ENCODE measurements around the gene PRRT1. TPM values are rescaled to one million over a fixed set of nuclear protein-coding genes. Genes with fewer than 3 reads are reported as not detected.

PRRT1 gene
- total RNA-seq, 6 donors from 2014 or later: 0.69 to 6.3 (median 0.98) TPM; not detected in 1

DNA sequence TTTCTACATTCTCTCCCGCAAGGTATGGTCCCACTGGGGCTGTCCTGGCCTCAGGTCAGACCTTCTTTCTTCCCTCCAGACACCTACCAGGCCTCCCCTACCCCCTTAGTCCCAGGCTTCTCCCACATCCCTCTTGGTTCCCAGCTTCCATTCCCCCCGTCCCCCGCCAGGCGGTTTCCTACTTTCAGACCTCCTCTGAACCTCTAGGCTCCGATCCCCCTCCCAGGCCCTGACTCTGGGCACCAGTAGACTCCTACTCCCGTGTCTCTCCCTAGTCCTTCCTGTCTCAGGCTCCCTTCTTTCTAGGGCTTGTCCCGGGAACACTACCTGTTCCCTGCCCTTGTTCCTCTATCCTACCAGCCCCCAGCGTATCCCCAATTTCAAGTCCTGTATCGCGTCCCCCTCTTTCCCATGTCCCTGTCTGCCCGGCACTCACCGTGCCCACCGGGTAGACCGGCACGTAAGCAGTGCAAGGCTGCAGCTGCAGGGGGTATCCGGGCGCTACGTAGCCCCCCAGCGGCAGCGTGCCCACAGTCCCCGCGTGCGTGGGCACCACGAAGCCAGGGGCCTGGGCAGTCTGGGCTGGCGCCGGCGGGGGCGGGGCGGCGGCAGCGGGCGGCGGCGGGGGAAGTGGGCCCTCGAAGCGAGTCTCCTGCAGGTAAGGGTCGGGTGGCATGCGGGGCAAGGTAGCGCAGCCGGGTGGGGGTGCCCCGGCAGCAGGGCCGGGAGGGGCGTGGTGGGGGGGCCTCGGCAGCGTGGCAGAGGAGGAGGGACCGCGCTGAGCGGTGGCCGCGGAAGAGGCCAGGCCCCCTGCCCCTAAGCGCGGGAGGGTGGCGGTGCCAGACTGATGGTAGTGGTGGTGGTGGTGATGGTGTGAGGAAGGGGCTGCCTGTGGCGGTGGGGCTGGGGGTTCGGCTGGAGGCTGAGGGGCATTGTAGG, 1.5 kb downstream of the PRRT1 start:
- peak in 1 of 2 donors; percentile 86 for DNase-seq
- H3K27me3 ChIP-seq: peaks cover 0 to 35% (median 14%) of the 10 kb centered on the region in 4 donors
- H3K4me1 ChIP-seq: peaks cover 29 to 57% (median 33%) of the 10 kb centered on the region in 4 donors
- H3K36me3 ChIP-seq: no peaks in the 10 kb centered on the region
- H3K4me3 ChIP-seq: no peak overlapping the region
- TF ChIP-seq POLR2AphosphoS5 (IDR thresholded peaks at IDR 0.05) (no peak), EP300 (IDR thresholded peaks at IDR 0.05) (no peak), POLR2A (IDR thresholded peaks at IDR 0.05) (no peak)
- TF ChIP-seq, protein P1, sequence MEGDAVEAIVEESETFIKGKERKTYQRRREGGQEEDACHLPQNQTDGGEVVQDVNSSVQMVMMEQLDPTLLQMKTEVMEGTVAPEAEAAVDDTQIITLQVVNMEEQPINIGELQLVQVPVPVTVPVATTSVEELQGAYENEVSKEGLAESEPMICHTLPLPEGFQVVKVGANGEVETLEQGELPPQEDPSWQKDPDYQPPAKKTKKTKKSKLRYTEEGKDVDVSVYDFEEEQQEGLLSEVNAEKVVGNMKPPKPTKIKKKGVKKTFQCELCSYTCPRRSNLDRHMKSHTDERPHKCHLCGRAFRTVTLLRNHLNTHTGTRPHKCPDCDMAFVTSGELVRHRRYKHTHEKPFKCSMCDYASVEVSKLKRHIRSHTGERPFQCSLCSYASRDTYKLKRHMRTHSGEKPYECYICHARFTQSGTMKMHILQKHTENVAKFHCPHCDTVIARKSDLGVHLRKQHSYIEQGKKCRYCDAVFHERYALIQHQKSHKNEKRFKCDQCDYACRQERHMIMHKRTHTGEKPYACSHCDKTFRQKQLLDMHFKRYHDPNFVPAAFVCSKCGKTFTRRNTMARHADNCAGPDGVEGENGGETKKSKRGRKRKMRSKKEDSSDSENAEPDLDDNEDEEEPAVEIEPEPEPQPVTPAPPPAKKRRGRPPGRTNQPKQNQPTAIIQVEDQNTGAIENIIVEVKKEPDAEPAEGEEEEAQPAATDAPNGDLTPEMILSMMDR (IDR thresholded peaks at IDR 0.05): no peak
- H3K9me3 ChIP-seq: no peaks in the 10 kb centered on the region
- 62 to 69% methylated on average over 27 to 40 of the region's 55 CpGs for WGBS, 2 donors
- H3K27ac ChIP-seq: no peak overlapping the region
- no peak for ATAC-seq (ENCODE audit: low FRiP score in 2 of 2)

GRCh38 chr6:32149092-32149755, 2.5 kb downstream of the PRRT1 start:
- no peaks in the 10 kb centered on the region for H3K9me3 ChIP-seq
- ATAC-seq (ENCODE audit: low FRiP score in 2 of 2) (no peak), DNase-seq (peak in 1 of 2 donors; percentile 76)
- H3K27me3 ChIP-seq: peaks cover 0 to 35% (median 14%) of the 10 kb centered on the region in 4 donors
- H3K27ac ChIP-seq: no peak overlapping the region
- no peaks in the 10 kb centered on the region for H3K36me3 ChIP-seq
- WGBS, 2 donors: 42 to 70% methylated on average over 42 to 47 of the region's 47 CpGs
- TF ChIP-seq POLR2A (IDR thresholded peaks at IDR 0.05) (no peak), POLR2AphosphoS5 (IDR thresholded peaks at IDR 0.05) (no peak), EP300 (IDR thresholded peaks at IDR 0.05) (no peak)
- TF ChIP-seq, protein P1 (IDR thresholded peaks at IDR 0.05): no peak
- H3K4me3 ChIP-seq: peak overlapping the region in 2 of 4 donors; percentile 30 to 37
- H3K4me1 ChIP-seq: peaks cover 22 to 47% (median 26%) of the 10 kb centered on the region in 4 donors

- H3K36me3 ChIP-seq: no peaks in the 10 kb centered on the region
- DNase-seq (peak; percentile 52 to 61), ATAC-seq (ENCODE audit: low FRiP score in 2 of 2) (peak; percentile 54 to 77)
- no peak for TF ChIP-seq POLR2AphosphoS5 (IDR thresholded peaks at IDR 0.05)
- TF ChIP-seq, protein P1 (IDR thresholded peaks at IDR 0.05): no peak
- TF ChIP-seq EP300 (IDR thresholded peaks at IDR 0.05): no peak
- no peak for TF ChIP-seq POLR2A (IDR thresholded peaks at IDR 0.05)
- H3K9me3 ChIP-seq: no peaks in the 10 kb centered on the region
- H3K4me1 ChIP-seq: peaks cover 16 to 40% (median 19%) of the 10 kb centered on the region in 4 donors
- no peak overlapping the region for H3K27ac ChIP-seq
- peak overlapping the region in 3 of 4 donors; percentile 18 to 37 (median 30) for H3K4me3 ChIP-seq
- peaks cover 0 to 35% (median 14%) of the 10 kb centered on the region in 4 donors for H3K27me3 ChIP-seq
- WGBS, 2 donors: 29 to 50% methylated on average over 39 of the region's 39 CpGs
Observed at GRCh38 chr6:32148289-32149091, 3.2 kb downstream of the PRRT1 start.

DNA sequence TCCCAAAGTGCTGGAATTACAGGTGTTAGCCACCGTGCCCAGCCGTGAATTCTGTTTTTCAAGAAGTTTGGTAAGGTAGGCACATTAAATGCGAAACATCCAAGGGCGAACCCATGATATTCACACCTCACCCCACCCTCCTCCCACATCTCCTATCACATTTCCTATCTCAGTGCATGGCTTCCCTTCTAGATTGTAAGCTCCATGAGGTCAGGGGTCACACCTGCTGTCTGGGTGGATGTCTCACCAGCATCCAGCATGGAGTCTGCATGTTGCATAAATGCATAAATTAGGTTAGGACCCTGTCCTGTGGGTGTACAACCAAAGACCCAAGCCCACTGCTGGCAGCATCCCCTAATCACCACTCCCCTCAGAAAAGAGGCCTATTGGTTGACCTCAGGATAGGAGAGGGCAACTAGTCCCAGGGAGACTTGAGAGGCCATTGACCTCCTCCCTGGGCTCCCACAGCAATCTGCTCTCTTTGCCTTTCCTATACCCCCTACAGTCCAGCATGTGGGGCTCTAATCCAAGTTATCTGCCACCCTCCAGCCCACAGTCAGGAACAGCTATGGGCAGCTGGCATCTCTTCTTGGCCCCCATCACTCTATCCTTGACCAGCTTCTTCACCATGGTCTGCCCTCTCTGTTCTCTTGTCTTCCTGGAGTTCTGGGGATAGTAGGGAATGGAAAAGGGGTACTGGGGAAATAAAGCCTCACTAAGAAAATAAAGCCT, 4.2 kb downstream of the PRRT1 start:
- Histone ChIP-seq H3K4me1 (peaks cover 6 to 31% (median 10%) of the 10 kb centered on the region in 4 donors), H3K9me3 (no peaks in the 10 kb centered on the region), H3K27ac (no peak overlapping the region), H3K36me3 (no peaks in the 10 kb centered on the region), H3K4me3 (no peak overlapping the region), H3K27me3 (peaks cover 0 to 35% (median 14%) of the 10 kb centered on the region in 4 donors)
- no peak for ATAC-seq (ENCODE audit: low FRiP score in 2 of 2)
- no peak for DNase-seq
- no peak for TF ChIP-seq EP300 (IDR thresholded peaks at IDR 0.05)
- TF ChIP-seq, protein P1 (IDR thresholded peaks at IDR 0.05): no peak
- no peak for TF ChIP-seq POLR2AphosphoS5 (IDR thresholded peaks at IDR 0.05)
- no peak for TF ChIP-seq POLR2A (IDR thresholded peaks at IDR 0.05)
- 86 to 88% methylated on average over 4 of the region's 4 CpGs for WGBS, 2 donors

Data from upper lobe of left lung (tissue), 6 donors.